Right atrium auricular region (tissue), 2 donors: ENCODE results near the gene COX6A2. TPM values are rescaled to one million over a fixed set of nuclear protein-coding genes. Genes with fewer than 3 reads are reported as not detected.
A peak's percentile ranks its signal among the peaks of the same experiment; 100 is the strongest.

ENCODE experiments used
- DNase-seq: peaks from one replicate; pipeline ENCODE4 v3.0.0-alpha.2; 2019; ENCODE audit warnings: low spot score
- H3K27ac ChIP-seq, 2 donors: fragments of 200-600 bp; sonication (generic); 1 replicate in 1 of 2; 2 replicates in 1 of 2; pipeline ENCODE4 v1.5.1; 2016 to 2019
- H3K27me3 ChIP-seq, 2 donors: fragments of 200-600 bp; sonication (generic); one replicate each; pipeline versions ENCODE4 v1.5.1 to v1.6.0; 2017 to 2019
- H3K36me3 ChIP-seq: fragments of 200-600 bp; sonication (generic); one replicate; pipeline ENCODE4 v1.5.1; 2016
- H3K4me1 ChIP-seq, 2 donors: fragments of 200-600 bp; sonication (generic); one replicate each; pipeline versions ENCODE4 v1.5.1 to v1.6.0; 2017 to 2019
- H3K4me3 ChIP-seq, 2 donors: fragments of 200-600 bp; sonication (generic); 1 replicate in 1 of 2; 2 replicates in 1 of 2; pipeline ENCODE4 v1.5.1; 2017 to 2019; ENCODE audit warnings: mild to moderate bottlenecking in 1 of 2, moderate library complexity in 1 of 2
- H3K9me3 ChIP-seq, 2 donors: fragments of 200-600 bp; sonication (generic); one replicate each; pipeline ENCODE4 v1.5.1; 2019
- CTCF ChIP-seq, 2 donors: fragments of 200-600 bp; sonication (generic); IDR thresholded peaks; one replicate each; pipeline ENCODE4 v1.5.1; 2019; ENCODE audit warnings: antibody characterized with exemption in 2 of 2
- total RNA-seq, 2 donors: library from RNA; depleted of rRNA; stranded (reverse); fragments of >200 nt; gene quantifications; one replicate each; pipeline ENCODE4 v1.1.0, GENCODE V29; 2016

Gene COX6A2
- total RNA-seq, 2 donors from 2014 or later: 515 to 564 TPM

- no peak overlapping the region for H3K27ac ChIP-seq
- no peak for TF ChIP-seq CTCF (IDR thresholded peaks at IDR 0.05)
- H3K27me3 ChIP-seq: no peaks in the 10 kb centered on the region
- peaks cover 0 to 10% of the 10 kb centered on the region in 2 donors for H3K4me1 ChIP-seq
- DNase-seq: no peak
- no peak overlapping the region for H3K4me3 ChIP-seq
- no peaks in the 10 kb centered on the region for H3K9me3 ChIP-seq
- H3K36me3 ChIP-seq: no peaks in the 10 kb centered on the region
These were observed 7.4 kb upstream of the COX6A2 start for GRCh38 chr16:31435341-31436220.

- Histone ChIP-seq H3K4me1 (peaks cover 0 to 26% of the 10 kb centered on the region in 2 donors), H3K27me3 (no peaks in the 10 kb centered on the region), H3K36me3 (peaks cover 13% of the 10 kb centered on the region), H3K4me3 (no peak overlapping the region), H3K9me3 (no peaks in the 10 kb centered on the region), H3K27ac (peak overlapping the region; percentile 91 to 95)
- TF ChIP-seq CTCF (IDR thresholded peaks at IDR 0.05): no peak
- no peak for DNase-seq
These were observed 2.4 kb upstream of the COX6A2 start for GRCh38 chr16:31430380-31431052.

GRCh38 chr16:31429796-31430195 lies 1.6 kb upstream of the COX6A2 start:
- no peak for DNase-seq
- Histone ChIP-seq H3K27ac (peak overlapping the region; percentile 91 to 95), H3K9me3 (no peaks in the 10 kb centered on the region), H3K4me1 (peaks cover 0 to 26% of the 10 kb centered on the region in 2 donors), H3K27me3 (no peaks in the 10 kb centered on the region), H3K36me3 (peaks cover 13% of the 10 kb centered on the region), H3K4me3 (no peak overlapping the region)
- TF ChIP-seq CTCF (IDR thresholded peaks at IDR 0.05): no peak

GRCh38 chr16:31429314-31429713 lies 1.2 kb upstream of the COX6A2 start:
- Histone ChIP-seq H3K27ac (peak overlapping the region; percentile 91 to 95), H3K9me3 (no peaks in the 10 kb centered on the region), H3K4me1 (peaks cover 0 to 26% of the 10 kb centered on the region in 2 donors), H3K27me3 (no peaks in the 10 kb centered on the region), H3K4me3 (peak overlapping the region in 1 of 2 donors; percentile 1), H3K36me3 (peaks cover 13% of the 10 kb centered on the region)
- TF ChIP-seq CTCF (IDR thresholded peaks at IDR 0.05): no peak
- no peak for DNase-seq

- Histone ChIP-seq H3K9me3 (no peaks in the 10 kb centered on the region), H3K4me1 (peaks cover 0 to 24% of the 10 kb centered on the region in 2 donors), H3K36me3 (peaks cover 13% of the 10 kb centered on the region), H3K4me3 (peak overlapping the region in 1 of 2 donors; percentile 54), H3K27me3 (no peaks in the 10 kb centered on the region), H3K27ac (peak overlapping the region; percentile 91 to 95)
- no peak for TF ChIP-seq CTCF (IDR thresholded peaks at IDR 0.05)
- DNase-seq: no peak
These were observed 583 bp upstream of the COX6A2 start for GRCh38 chr16:31428638-31429247.
